ENCODE measurements around the gene PLEKHN1.

PLEKHN1 gene

GRCh38 chr1:950268-950667 lies 16.0 kb upstream of the PLEKHN1 start:
- Histone ChIP-seq H3K9me3 (ENCODE audit: control insufficient read depth, low read length) (no peaks in the 10 kb centered on the region), H3K27ac (ENCODE audit: low read length, poor library complexity, severe bottlenecking) (no peak overlapping the region), H2BK5ac (ENCODE audit: low read depth, low read length, poor library complexity, severe bottlenecking) (no peak overlapping the region), H3K4ac (ENCODE audit: low read depth in 1 of 2, low read length in 2 of 2) (no peak overlapping the region), H3K14ac (ENCODE audit: low read length in 2 of 2) (no peak overlapping the region), H2AFZ (ENCODE audit: low read depth, low read length) (no peak overlapping the region), H2BK120ac (ENCODE audit: low read depth, low read length) (no peak overlapping the region), H3K4me1 (ENCODE audit: control insufficient read depth, insufficient read depth, low read depth, low read length) (peaks cover 3% of the 10 kb centered on the region), H3K27me3 (ENCODE audit: control insufficient read depth in 1 of 2, insufficient read depth in 1 of 2, low read length in 2 of 2) (no peaks in the 10 kb centered on the region), H3K4me2 (ENCODE audit: low read length, poor library complexity, severe bottlenecking) (no peak overlapping the region), H3K18ac (ENCODE audit: low read depth in 1 of 2, low read length in 2 of 2) (no peak overlapping the region), H2AK5ac (ENCODE audit: low read length, severe bottlenecking) (no peak overlapping the region), H2BK12ac (ENCODE audit: low read length in 2 of 2) (no peak overlapping the region), H3K4me3 (ENCODE audit: insufficient read depth in 1 of 2, low read depth in 1 of 2, low read length in 2 of 2) (no peak overlapping the region), H2BK15ac (ENCODE audit: low read depth, poor library complexity, severe bottlenecking) (no peak overlapping the region), H3K79me1 (replicated peaks; ENCODE audit: low read length, poor library complexity, severe bottlenecking) (peaks cover 30% of the 10 kb centered on the region), H3K9ac (ENCODE audit: low read length) (no peak overlapping the region), H3K36me3 (ENCODE audit: control insufficient read depth in 1 of 2, insufficient read depth in 2 of 2, low read depth in 1 of 2, low read length in 2 of 2) (peaks cover 90 to 100% of the 10 kb centered on the region in 2 experiments), H4K91ac (ENCODE audit: low read length) (no peak overlapping the region), H3K23ac (ENCODE audit: low read length in 2 of 2) (no peak overlapping the region), H4K8ac (ENCODE audit: low read length) (no peak overlapping the region)
- no peak for DNase-seq
- WGBS: 96% methylated on average over 9 of the region's 9 CpGs

GRCh38 chr1:950881-951280 lies 15.4 kb upstream of the PLEKHN1 start:
- DNase-seq: no peak
- Histone ChIP-seq H4K91ac (ENCODE audit: low read length) (no peak overlapping the region), H2AK5ac (ENCODE audit: low read length, severe bottlenecking) (no peak overlapping the region), H3K36me3 (ENCODE audit: control insufficient read depth in 1 of 2, insufficient read depth in 2 of 2, low read depth in 1 of 2, low read length in 2 of 2) (peaks cover 93 to 100% of the 10 kb centered on the region in 2 experiments), H3K14ac (ENCODE audit: low read length in 2 of 2) (no peak overlapping the region), H2AFZ (ENCODE audit: low read depth, low read length) (no peak overlapping the region), H4K8ac (ENCODE audit: low read length) (no peak overlapping the region), H3K27ac (ENCODE audit: low read length, poor library complexity, severe bottlenecking) (no peak overlapping the region), H2BK15ac (ENCODE audit: low read depth, poor library complexity, severe bottlenecking) (no peak overlapping the region), H3K18ac (ENCODE audit: low read depth in 1 of 2, low read length in 2 of 2) (no peak overlapping the region), H3K4me2 (ENCODE audit: low read length, poor library complexity, severe bottlenecking) (no peak overlapping the region), H3K4me3 (ENCODE audit: insufficient read depth in 1 of 2, low read depth in 1 of 2, low read length in 2 of 2) (no peak overlapping the region), H3K4ac (ENCODE audit: low read depth in 1 of 2, low read length in 2 of 2) (no peak overlapping the region), H3K79me1 (replicated peaks; ENCODE audit: low read length, poor library complexity, severe bottlenecking) (peaks cover 36% of the 10 kb centered on the region), H3K9ac (ENCODE audit: low read length) (no peak overlapping the region), H2BK5ac (ENCODE audit: low read depth, low read length, poor library complexity, severe bottlenecking) (no peak overlapping the region), H3K4me1 (ENCODE audit: control insufficient read depth, insufficient read depth, low read depth, low read length) (peaks cover 2% of the 10 kb centered on the region), H3K23ac (ENCODE audit: low read length in 2 of 2) (no peak overlapping the region), H3K9me3 (ENCODE audit: control insufficient read depth, low read length) (no peaks in the 10 kb centered on the region), H2BK12ac (ENCODE audit: low read length in 2 of 2) (no peak overlapping the region), H2BK120ac (ENCODE audit: low read depth, low read length) (no peak overlapping the region), H3K27me3 (ENCODE audit: control insufficient read depth in 1 of 2, insufficient read depth in 1 of 2, low read length in 2 of 2) (no peaks in the 10 kb centered on the region)
- WGBS: 96% methylated on average over 20 of the region's 23 CpGs

- Histone ChIP-seq H3K9me3 (ENCODE audit: control insufficient read depth, low read length) (no peaks in the 10 kb centered on the region), H3K14ac (ENCODE audit: low read length in 2 of 2) (no peak overlapping the region), H3K9ac (ENCODE audit: low read length) (no peak overlapping the region), H2BK5ac (ENCODE audit: low read depth, low read length, poor library complexity, severe bottlenecking) (no peak overlapping the region), H3K4ac (ENCODE audit: low read depth in 1 of 2, low read length in 2 of 2) (no peak overlapping the region), H3K4me1 (ENCODE audit: control insufficient read depth, insufficient read depth, low read depth, low read length) (peaks cover 2% of the 10 kb centered on the region), H3K79me1 (replicated peaks; ENCODE audit: low read length, poor library complexity, severe bottlenecking) (peaks cover 40% of the 10 kb centered on the region), H3K18ac (ENCODE audit: low read depth in 1 of 2, low read length in 2 of 2) (no peak overlapping the region), H2BK12ac (ENCODE audit: low read length in 2 of 2) (no peak overlapping the region), H3K27me3 (ENCODE audit: control insufficient read depth in 1 of 2, insufficient read depth in 1 of 2, low read length in 2 of 2) (no peaks in the 10 kb centered on the region), H2AK5ac (ENCODE audit: low read length, severe bottlenecking) (no peak overlapping the region), H3K27ac (ENCODE audit: low read length, poor library complexity, severe bottlenecking) (no peak overlapping the region), H3K4me2 (ENCODE audit: low read length, poor library complexity, severe bottlenecking) (no peak overlapping the region), H3K4me3 (ENCODE audit: insufficient read depth in 1 of 2, low read depth in 1 of 2, low read length in 2 of 2) (no peak overlapping the region), H2BK120ac (ENCODE audit: low read depth, low read length) (no peak overlapping the region), H3K36me3 (ENCODE audit: control insufficient read depth in 1 of 2, insufficient read depth in 2 of 2, low read depth in 1 of 2, low read length in 2 of 2) (peaks cover 93 to 100% of the 10 kb centered on the region in 2 experiments), H4K8ac (ENCODE audit: low read length) (no peak overlapping the region), H2BK15ac (ENCODE audit: low read depth, poor library complexity, severe bottlenecking) (no peak overlapping the region), H2AFZ (ENCODE audit: low read depth, low read length) (no peak overlapping the region), H4K91ac (ENCODE audit: low read length) (no peak overlapping the region), H3K23ac (ENCODE audit: low read length in 2 of 2) (no peak overlapping the region)
- DNase-seq: peak; percentile 50
- 85% methylated on average over 6 of the region's 6 CpGs for WGBS
These were observed 14.9 kb upstream of the PLEKHN1 start for GRCh38 chr1:951364-951763.

- H3K27ac ChIP-seq (ENCODE audit: low read length, poor library complexity, severe bottlenecking): no peak overlapping the region
- H2AK5ac ChIP-seq (ENCODE audit: low read length, severe bottlenecking): no peak overlapping the region
- no peak overlapping the region for H2BK12ac ChIP-seq (ENCODE audit: low read length in 2 of 2)
- no peak overlapping the region for H4K8ac ChIP-seq (ENCODE audit: low read length)
- no peak overlapping the region for H3K4me3 ChIP-seq (ENCODE audit: insufficient read depth in 1 of 2, low read depth in 1 of 2, low read length in 2 of 2)
- H2BK5ac ChIP-seq (ENCODE audit: low read depth, low read length, poor library complexity, severe bottlenecking): no peak overlapping the region
- no peak for DNase-seq
- H2AFZ ChIP-seq (ENCODE audit: low read depth, low read length): no peak overlapping the region
- H2BK15ac ChIP-seq (ENCODE audit: low read depth, poor library complexity, severe bottlenecking): no peak overlapping the region
- no peaks in the 10 kb centered on the region for H3K9me3 ChIP-seq (ENCODE audit: control insufficient read depth, low read length)
- H3K79me1 ChIP-seq (replicated peaks; ENCODE audit: low read length, poor library complexity, severe bottlenecking): peaks cover 44% of the 10 kb centered on the region
- no peak overlapping the region for H3K18ac ChIP-seq (ENCODE audit: low read depth in 1 of 2, low read length in 2 of 2)
- H3K4me1 ChIP-seq (ENCODE audit: control insufficient read depth, insufficient read depth, low read depth, low read length): peaks cover 2% of the 10 kb centered on the region
- H3K27me3 ChIP-seq (ENCODE audit: control insufficient read depth in 1 of 2, insufficient read depth in 1 of 2, low read length in 2 of 2): no peaks in the 10 kb centered on the region
- no peak overlapping the region for H3K4ac ChIP-seq (ENCODE audit: low read depth in 1 of 2, low read length in 2 of 2)
- peaks cover 92 to 100% of the 10 kb centered on the region in 2 experiments for H3K36me3 ChIP-seq (ENCODE audit: control insufficient read depth in 1 of 2, insufficient read depth in 2 of 2, low read depth in 1 of 2, low read length in 2 of 2)
- no peak overlapping the region for H3K4me2 ChIP-seq (ENCODE audit: low read length, poor library complexity, severe bottlenecking)
- no peak overlapping the region for H3K14ac ChIP-seq (ENCODE audit: low read length in 2 of 2)
- H3K23ac ChIP-seq (ENCODE audit: low read length in 2 of 2): no peak overlapping the region
- 95% methylated on average over 15 of the region's 15 CpGs for WGBS
- no peak overlapping the region for H4K91ac ChIP-seq (ENCODE audit: low read length)
- H2BK120ac ChIP-seq (ENCODE audit: low read depth, low read length): no peak overlapping the region
- H3K9ac ChIP-seq (ENCODE audit: low read length): no peak overlapping the region
These were observed 14.1 kb upstream of the PLEKHN1 start for GRCh38 chr1:952201-952600.
